T follicular helper cell (primary cell): ENCODE measurements around the gene POLD1.
"Not testable (repeated sequence)": the region's sequence is repeated elsewhere in the genome, so short reads cannot be mapped to it uniquely, and the experiment has no call there.

Experiments
- DNase-seq: peaks from one replicate; pipeline ENCODE4 v3.0.0-alpha.2; 2020; ENCODE audit warnings: low read depth

Gene POLD1

GRCh38 chr19:50390952-50391351 is 6.8 kb downstream of the POLD1 start:
- DNase-seq: not testable (repeated sequence)

- DNase-seq: no peak
Observed at GRCh38 chr19:50392759-50393158, 8.6 kb downstream of the POLD1 start.

GRCh38 chr19:50393589-50393988 is 9.4 kb downstream of the POLD1 start:
- no peak for DNase-seq

- no peak for DNase-seq
Observed at GRCh38 chr19:50394017-50394416, 9.9 kb downstream of the POLD1 start.

- DNase-seq: no peak
Observed at GRCh38 chr19:50398675-50399367, 14.7 kb downstream of the POLD1 start.

GRCh38 chr19:50399368-50399745 is 15.2 kb downstream of the POLD1 start:
- no peak for DNase-seq

- DNase-seq: no peak
Observed at GRCh38 chr19:50401605-50402450, 17.7 kb downstream of the POLD1 start.

GRCh38 chr19:50402544-50403301 is 18.6 kb downstream of the POLD1 start:
- DNase-seq: no peak

GRCh38 chr19:50406156-50406820 is 22.1 kb downstream of the POLD1 start:
- no peak for DNase-seq

- DNase-seq: no peak
Observed at GRCh38 chr19:50406829-50407228, 22.7 kb downstream of the POLD1 start.

GRCh38 chr19:50409347-50409746 is 25.2 kb downstream of the POLD1 start:
- no peak for DNase-seq

- no peak for DNase-seq
Observed at GRCh38 chr19:50410109-50410508, 26.0 kb downstream of the POLD1 start.

- DNase-seq: no peak
Observed at GRCh38 chr19:50412419-50412818, 28.3 kb downstream of the POLD1 start.

- no peak for DNase-seq
Observed at GRCh38 chr19:50413096-50413495, 28.9 kb downstream of the POLD1 start.

- DNase-seq: no peak
Observed at GRCh38 chr19:50413531-50413930, 29.4 kb downstream of the POLD1 start.

- DNase-seq: peak; percentile 61
Observed at GRCh38 chr19:50414864-50415660, 30.9 kb downstream of the POLD1 start.

- DNase-seq: no peak
Observed at GRCh38 chr19:50415661-50416033, 31.5 kb downstream of the POLD1 start.

GRCh38 chr19:50416034-50416977 is 32.2 kb downstream of the POLD1 start:
- no peak for DNase-seq

- DNase-seq: no peak
Observed at GRCh38 chr19:50417111-50418081, 33.2 kb downstream of the POLD1 start.
